ENCODE results near the gene DOLK.

DNA sequence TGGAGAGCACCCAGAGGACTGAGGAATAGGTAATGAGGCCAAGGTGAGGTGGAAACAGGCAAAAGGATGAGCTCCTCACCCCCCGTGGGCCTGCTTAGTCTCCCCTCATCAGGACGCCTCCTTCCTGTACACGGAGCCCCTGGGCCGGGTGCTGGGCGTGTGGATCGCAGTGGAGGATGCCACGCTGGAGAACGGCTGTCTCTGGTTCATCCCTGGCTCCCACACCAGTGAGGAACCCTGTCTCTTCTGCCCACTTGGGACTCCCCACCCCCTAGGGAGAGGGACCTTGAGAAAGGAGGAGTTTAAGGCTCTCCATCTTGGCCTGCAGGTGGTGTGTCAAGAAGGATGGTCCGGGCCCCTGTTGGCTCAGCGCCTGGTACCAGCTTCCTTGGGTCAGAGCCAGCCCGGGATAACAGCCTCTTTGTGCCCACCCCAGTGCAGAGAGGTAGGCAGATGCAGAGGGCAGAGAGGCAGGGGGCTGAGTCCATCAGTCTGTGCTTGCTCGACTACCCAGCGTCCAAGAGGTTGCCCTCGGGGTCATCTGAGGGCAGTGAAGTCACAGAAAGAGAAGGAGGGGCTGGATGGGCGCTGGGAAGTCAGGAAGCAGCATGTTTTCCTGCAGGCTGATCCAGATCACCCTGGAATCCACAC, 7.0 kb downstream of the DOLK start:
- TF ChIP-seq CTCF (IDR thresholded peaks at IDR 0.05) (no peak), ZFX (IDR thresholded peaks at IDR 0.05; ENCODE audit: borderline replicate concordance) (no peak)

Measured in 22Rv1 (cell line).